Colonic mucosa (tissue), 4 donors: Measurements from ENCODE around the gene PM20D1. TPM values are rescaled to one million over a fixed set of nuclear protein-coding genes. Genes with fewer than 3 reads are reported as not detected.
A peak's percentile ranks its signal among the peaks of the same experiment; 100 is the strongest.

Experiments used
- DNase-seq: peaks from one replicate; pipeline ENCODE4 v3.0.0-alpha.2; 2020
- H3K27ac ChIP-seq: fragments of 200-600 bp; one replicate; pipeline ENCODE4 v1.8.0; 2021
- H3K27me3 ChIP-seq: fragments of 200-600 bp; one replicate; pipeline ENCODE4 v1.8.0; 2021
- H3K36me3 ChIP-seq: fragments of 200-600 bp; one replicate; pipeline ENCODE4 v1.8.0; 2021
- H3K4me1 ChIP-seq: fragments of 200-600 bp; one replicate; pipeline ENCODE4 v1.8.0; 2021; ENCODE audit warnings: mild to moderate bottlenecking
- H3K4me3 ChIP-seq: fragments of 200-600 bp; one replicate; pipeline ENCODE4 v1.8.0; 2021
- H3K9ac ChIP-seq, 2 donors: one replicate each; pipeline ENCODE4 v1.7.0; 2013; ENCODE audit warnings: control low read depth in 2 of 2, low read depth in 2 of 2, low read length in 2 of 2
- H3K9me3 ChIP-seq: fragments of 200-600 bp; one replicate; pipeline ENCODE4 v1.8.0; 2021
- CTCF ChIP-seq: fragments of 200-600 bp; IDR thresholded peaks from one replicate; pipeline ENCODE4 v1.8.0; 2022; ENCODE audit warnings: antibody characterized with exemption, mild to moderate bottlenecking
- intact Hi-C: fragments of 100-400 bp; cut with DNase I; formaldehyde crosslinking; loops from one replicate; pipeline ENCODE4 v1.14.1; 2022
- total RNA-seq, 2 donors: library from RNA; stranded (reverse); fragmentation: NEBNext Ultra II Directional in 1 of 2; extraction: Animal tissue kit (Norgen Biotek cat#: 25700) in 1 of 2; gene quantifications; one replicate each; pipeline ENCODE4 v1.2.1, GENCODE V29; 2021
- donor health status: healthy.
- donor health status: DM: no; HTN: no; CAD: no.
- donor health status: DM: no; HTN: no; CAD: no.

The PM20D1 gene
- total RNA-seq, 2 donors from 2014 or later = 0.27 TPM; not detected in 1

DNA sequence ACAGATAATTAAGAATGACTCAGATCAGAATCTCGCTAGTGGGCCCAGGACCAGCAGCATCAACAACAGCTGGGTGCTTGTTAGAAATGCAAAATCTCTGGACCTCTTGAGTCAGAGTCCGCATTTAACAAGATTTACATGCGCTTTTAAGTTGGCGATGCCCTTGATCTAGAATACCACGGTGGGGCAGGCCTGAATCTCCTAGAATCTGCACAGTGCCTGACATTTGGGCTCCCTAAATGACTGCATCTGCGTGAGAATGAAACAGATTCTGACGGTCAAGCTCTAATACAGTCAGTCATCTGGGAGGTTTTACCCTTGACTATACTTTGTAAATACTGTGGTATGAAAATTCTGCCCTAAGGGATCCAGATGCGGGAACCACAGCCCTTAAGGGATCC is 57.5 kb downstream of the PM20D1 start:
- TF ChIP-seq CTCF = no peak
- Histone ChIP-seq H3K4me3 (no peak overlapping the region), H3K27me3 (no peaks in the 10 kb centered on the region), H3K9me3 (no peaks in the 10 kb centered on the region), H3K9ac (no peak overlapping the region), H3K27ac (no peak overlapping the region), H3K4me1 (no peaks in the 10 kb centered on the region), H3K36me3 (no peaks in the 10 kb centered on the region)
- no peak for DNase-seq
- intact Hi-C loops = loop anchor here (5.0 kb wide), 1 partner anchor 115 kb away; no protein-coding TSS in a partner anchor

- Histone ChIP-seq H3K36me3 (no peaks in the 10 kb centered on the region), H3K9me3 (no peaks in the 10 kb centered on the region), H3K27ac (no peak overlapping the region), H3K4me1 (no peaks in the 10 kb centered on the region), H3K9ac (no peak overlapping the region), H3K27me3 (no peaks in the 10 kb centered on the region), H3K4me3 (no peak overlapping the region)
- intact Hi-C loops = loop anchor here (2.0 to 5.0 kb wide), 2 partner anchors 116 to 185 kb away; no protein-coding TSS in a partner anchor
- TF ChIP-seq CTCF = peak; percentile 60
- peak; percentile 71 for DNase-seq
These were observed 58.3 kb downstream of the PM20D1 start for GRCh38 chr1:205791568-205792180.

- Histone ChIP-seq H3K9ac (no peak overlapping the region), H3K4me3 (no peak overlapping the region), H3K36me3 (no peaks in the 10 kb centered on the region), H3K9me3 (no peaks in the 10 kb centered on the region), H3K27me3 (no peaks in the 10 kb centered on the region), H3K27ac (no peak overlapping the region), H3K4me1 (no peaks in the 10 kb centered on the region)
- no peak for TF ChIP-seq CTCF
- DNase-seq = no peak
- intact Hi-C loops = no loop called here
These were observed 62.5 kb downstream of the PM20D1 start for GRCh38 chr1:205787287-205787916.

- Histone ChIP-seq H3K27ac (no peak overlapping the region), H3K9ac (no peak overlapping the region), H3K4me3 (no peak overlapping the region), H3K9me3 (no peaks in the 10 kb centered on the region), H3K36me3 (no peaks in the 10 kb centered on the region), H3K27me3 (no peaks in the 10 kb centered on the region), H3K4me1 (no peaks in the 10 kb centered on the region)
- no peak for TF ChIP-seq CTCF
- intact Hi-C loops = no loop called here
- no peak for DNase-seq
These were observed 63.3 kb downstream of the PM20D1 start for GRCh38 chr1:205786601-205787000.

- TF ChIP-seq CTCF = no peak
- intact Hi-C loops = no loop called here
- no peak for DNase-seq
- no peak overlapping the region for H3K4me3 ChIP-seq
- H3K27me3 ChIP-seq = no peaks in the 10 kb centered on the region
- H3K27ac ChIP-seq = no peak overlapping the region
- H3K4me1 ChIP-seq = no peaks in the 10 kb centered on the region
- H3K9me3 ChIP-seq = no peaks in the 10 kb centered on the region
- H3K9ac ChIP-seq = no peak overlapping the region
- no peaks in the 10 kb centered on the region for H3K36me3 ChIP-seq
These were observed 64.5 kb downstream of the PM20D1 start for GRCh38 chr1:205785446-205785845.
